ENCODE measurements around the gene CENPX. TPM values are rescaled to one million over a fixed set of nuclear protein-coding genes. Genes with fewer than 3 reads are reported as not detected.
A peak's percentile ranks its signal among the peaks of the same experiment; 100 is the strongest.

Gene CENPX
- total RNA-seq, 1 donor from 2014 or later, result 43.8 TPM

DNA sequence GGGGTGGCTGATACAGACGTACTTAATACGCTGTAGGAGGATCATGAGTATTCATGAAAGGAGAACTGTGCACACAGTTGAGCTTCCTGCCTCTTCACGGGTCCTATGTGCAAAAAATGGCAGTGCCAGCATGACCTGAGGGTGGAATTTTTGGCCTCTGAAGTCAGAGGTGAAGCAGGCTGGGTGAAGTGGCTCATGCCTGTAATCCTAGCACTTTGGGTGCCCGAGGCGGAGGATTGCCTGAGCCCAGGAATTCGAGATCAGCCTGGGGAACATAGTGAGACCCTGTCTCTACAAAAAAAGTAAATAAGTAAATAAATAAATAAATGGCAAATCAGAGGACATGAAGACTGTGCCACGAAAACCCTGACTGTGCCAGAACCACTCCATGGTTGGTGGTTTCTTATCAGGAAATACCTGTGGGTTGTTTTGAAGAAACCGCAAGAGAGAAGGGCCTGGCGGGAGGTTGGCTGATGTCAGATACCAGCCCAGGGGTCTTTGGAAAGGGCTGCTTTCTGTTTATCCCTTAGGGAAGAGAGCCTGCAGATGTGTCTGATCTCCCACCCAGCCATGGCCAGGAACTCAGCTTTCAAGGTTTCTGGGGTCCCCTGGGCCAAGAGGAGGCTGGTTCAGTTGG is 41.9 kb downstream of the CENPX start:
- TF ChIP-seq CTCF (IDR thresholded peaks at IDR 0.05), result no peak
- peaks cover 34% of the 10 kb centered on the region for H3K4me1 ChIP-seq
- no peaks in the 10 kb centered on the region for H3K9me3 ChIP-seq
- H3K4me3 ChIP-seq, result no peak overlapping the region
- peaks cover 28% of the 10 kb centered on the region for H3K36me3 ChIP-seq
- intact Hi-C loops (cut with DNase I), result no loop called here
- peak; percentile 1 to 31 for ATAC-seq
- DNase-seq, result peak; percentile 67
- H3K27ac ChIP-seq, result peak overlapping the region; percentile 43
- H3K27me3 ChIP-seq (ENCODE audit: low read depth), result no peaks in the 10 kb centered on the region

- no peak for DNase-seq
- intact Hi-C loops (cut with DNase I), result no loop called here
- H3K4me3 ChIP-seq, result no peak overlapping the region
- peaks cover 21% of the 10 kb centered on the region for H3K36me3 ChIP-seq
- H3K9me3 ChIP-seq, result no peaks in the 10 kb centered on the region
- H3K27ac ChIP-seq, result peak overlapping the region; percentile 43
- peaks cover 34% of the 10 kb centered on the region for H3K4me1 ChIP-seq
- TF ChIP-seq CTCF (IDR thresholded peaks at IDR 0.05), result no peak
- ATAC-seq, result no peak
- no peaks in the 10 kb centered on the region for H3K27me3 ChIP-seq (ENCODE audit: low read depth)
Measured at GRCh38 chr17:81980122-81980521, 42.6 kb downstream of the CENPX start.

DNA sequence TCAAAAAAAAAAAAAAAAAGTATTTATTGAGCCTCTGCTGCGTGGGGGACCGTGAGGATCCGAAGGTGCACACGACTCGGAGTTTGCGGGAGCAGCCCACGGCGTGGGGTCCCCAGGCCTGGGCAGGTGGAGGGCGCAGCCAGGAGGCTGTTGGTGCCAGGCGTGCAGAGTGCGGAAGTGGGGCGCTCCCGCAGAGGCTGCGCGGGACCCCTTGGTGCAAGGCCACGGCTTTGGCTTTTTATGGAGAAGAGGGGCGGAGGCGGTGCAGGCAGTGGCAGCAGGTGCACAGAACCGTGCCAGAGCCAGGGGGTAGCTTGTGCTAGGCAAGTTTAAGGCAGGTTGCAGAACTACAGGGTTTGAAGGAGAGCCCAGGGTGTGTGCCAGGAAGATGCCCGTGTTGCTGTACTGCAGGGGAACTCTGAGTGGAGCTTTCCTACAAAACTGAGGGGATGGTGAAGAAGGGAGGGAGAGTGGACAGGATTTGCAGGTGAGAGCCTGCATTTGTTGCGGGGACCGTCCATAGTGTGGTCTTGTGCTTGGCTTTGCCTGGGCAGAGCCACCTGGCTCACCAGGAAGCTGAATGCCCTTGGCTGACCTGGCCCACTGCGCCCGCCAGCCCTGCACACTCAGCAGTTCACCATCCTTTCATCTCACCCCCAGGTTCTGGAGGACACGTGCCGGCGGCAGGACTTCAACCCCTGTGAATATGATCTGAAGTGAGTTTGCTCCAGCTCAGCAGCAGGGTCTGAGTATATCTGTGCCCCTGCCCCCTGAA is 44.0 kb downstream of the CENPX start:
- intact Hi-C loops (cut with DNase I), result no loop called here
- ATAC-seq (no peak), DNase-seq (peak; percentile 50)
- Histone ChIP-seq H3K27me3 (ENCODE audit: low read depth) (no peaks in the 10 kb centered on the region), H3K36me3 (peaks cover 12% of the 10 kb centered on the region), H3K4me3 (peak overlapping the region; percentile 82), H3K27ac (no peak overlapping the region), H3K4me1 (peaks cover 34% of the 10 kb centered on the region), H3K9me3 (no peaks in the 10 kb centered on the region)
- TF ChIP-seq CTCF (IDR thresholded peaks at IDR 0.05), result no peak

GRCh38 chr17:81977211-81977808 is 45.4 kb downstream of the CENPX start, which contains the start of gene ASPSCR1:
ASPSCR1 (plus strand) TSS chr17:81977629; CDS start chr17:81977647, 18 bp downstream.
- Histone ChIP-seq H3K36me3 (peaks cover 12% of the 10 kb centered on the region), H3K4me3 (peak within 1 kb of the TSS; percentile 82), H3K27ac (peak within 1 kb of the TSS; percentile 96), H3K4me1 (peaks cover 34% of the 10 kb centered on the region), H3K27me3 (ENCODE audit: low read depth) (no peaks in the 10 kb centered on the region), H3K9me3 (no peaks in the 10 kb centered on the region)
- DNase-seq, result peak; percentile 94
- ATAC-seq, result peak; percentile 97
- intact Hi-C loops (cut with DNase I), result no loop called here
- no peak for TF ChIP-seq CTCF (IDR thresholded peaks at IDR 0.05)

DNA sequence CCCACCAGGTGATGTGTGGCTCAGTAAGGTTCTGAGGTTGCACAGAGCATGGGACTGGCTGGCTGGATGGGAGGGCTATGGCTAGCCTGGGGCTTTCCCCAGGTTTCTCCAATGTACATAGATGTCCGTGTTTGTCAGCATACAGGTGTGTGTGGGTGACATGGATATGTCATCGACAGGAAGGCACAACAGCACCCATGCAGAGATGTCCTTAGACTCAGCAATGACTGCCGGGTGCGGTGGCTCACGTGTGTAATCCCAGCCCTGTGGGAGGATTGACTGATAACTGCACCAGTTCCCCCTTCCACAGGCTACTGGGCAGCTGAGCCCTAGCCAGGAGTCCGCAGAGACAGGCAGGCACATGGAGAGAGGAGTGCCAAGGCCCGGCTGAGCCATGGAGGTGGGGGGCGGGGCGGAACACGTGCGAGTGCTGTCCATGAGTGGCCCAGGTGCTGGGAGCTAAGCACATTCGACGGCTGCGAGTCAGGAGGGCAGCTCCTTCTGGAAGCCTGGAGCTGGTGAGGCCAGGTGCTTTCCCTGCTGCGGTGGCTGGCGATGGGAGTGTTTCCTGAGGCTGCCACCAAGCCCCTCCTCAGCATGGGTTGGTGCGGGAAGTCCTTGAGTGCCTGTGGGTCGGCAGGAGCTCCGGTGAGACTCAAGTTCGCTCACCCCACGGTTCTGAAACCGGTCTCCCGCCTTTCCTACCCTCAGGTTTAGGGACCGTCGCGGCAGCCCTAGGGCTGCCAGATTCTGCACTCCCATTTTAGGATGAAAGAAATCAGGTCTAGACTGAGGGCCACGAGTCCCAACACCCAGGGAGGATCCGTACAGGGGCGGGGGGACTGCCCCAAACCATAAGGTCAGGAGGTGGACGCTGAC is 46.1 kb downstream of the CENPX start:
- ATAC-seq (peak; percentile 27 to 39), DNase-seq (peak; percentile 76)
- Histone ChIP-seq H3K27me3 (ENCODE audit: low read depth) (no peaks in the 10 kb centered on the region), H3K4me3 (peak overlapping the region; percentile 82), H3K4me1 (peaks cover 34% of the 10 kb centered on the region), H3K27ac (peak overlapping the region; percentile 96), H3K9me3 (no peaks in the 10 kb centered on the region), H3K36me3 (peaks cover 12% of the 10 kb centered on the region)
- TF ChIP-seq CTCF (IDR thresholded peaks at IDR 0.05), result no peak
- intact Hi-C loops (cut with DNase I), result no loop called here

Data from lower lobe of right lung (tissue), 2 donors.